Adrenal gland (tissue), 5 donors: Measurements from ENCODE around the gene RUFY4.

Source experiments
- CTCF ChIP-seq, 6 experiments: fragments of 450-650 bp in 4 of 6; fragments of 200-600 bp in 2 of 6; sonication (generic) in 1 of 6; IDR thresholded peaks; 1 replicate in 5 of 6; 2 replicates in 1 of 6; pipeline versions ENCODE4 v1.5.1 to v1.8.0; 2016 to 2021; ENCODE audit warnings: antibody characterized with exemption in 6 of 6, mild to moderate bottlenecking in 2 of 6, moderate library complexity in 1 of 6
- POLR2A ChIP-seq, 2 donors: fragments of 450-650 bp; IDR thresholded peaks; one replicate each; pipeline ENCODE4 v1.6.1; 2017; ENCODE audit warnings: antibody characterized with exemption in 2 of 2, mild to moderate bottlenecking in 2 of 2, moderate library complexity in 1 of 2
- donor health status: DM: no; HTN: no; CAD: no.

- TF ChIP-seq POLR2A (IDR thresholded peaks at IDR 0.05) (no peak), CTCF (IDR thresholded peaks at IDR 0.05) (no peak)
These were observed 68.5 kb downstream of the RUFY4 start for GRCh38 chr2:218137514-218137913.
